ENCODE data around the gene FADS1. TPM values are rescaled to one million over a fixed set of nuclear protein-coding genes. Genes with fewer than 3 reads are reported as not detected.

Gene FADS1
- total and polyA plus RNA-seq, 2 of the 8 experiments (the other 6 are each of a cell fraction or from before 2014, with no cell fraction given), result 115 to 141 TPM

DNA sequence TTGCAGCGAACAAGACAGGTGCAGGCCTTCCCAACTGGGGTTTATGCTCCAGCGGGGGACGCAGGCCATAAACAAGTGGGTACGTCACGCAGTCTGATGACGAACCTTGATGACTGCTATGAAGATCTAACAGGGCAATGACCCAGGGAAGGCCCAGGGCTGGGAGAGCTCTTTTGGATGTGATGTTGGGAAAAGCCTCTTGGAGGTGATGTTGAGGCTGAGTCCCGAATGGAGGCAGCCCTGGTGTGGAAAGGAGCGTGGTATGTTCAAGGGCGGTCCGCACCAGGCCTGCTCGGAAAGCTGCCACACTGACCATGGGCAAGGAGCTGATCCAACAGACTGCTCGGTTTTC is 17.1 kb upstream of the FADS1 start (continued):
- TF ChIP-seq SIRT6 (IDR thresholded peaks at IDR 0.05; ENCODE audit: low read length) (no peak), PHF8 (conservative IDR thresholded peaks at IDR 0.05; ENCODE audit: low read depth, low read length) (no peak), POLR2A (IDR thresholded peaks at IDR 0.05; ENCODE audit: control extremely low read depth in 1 of 2, low read depth in 2 of 2, low read length in 2 of 2) (0 out of 3 replicates have a peak, but pooled peaks of 1 of the 2 experiments have one; percentile 9), RAD21 (IDR thresholded peaks at IDR 0.05 in 1 of 2, conservative IDR thresholded peaks at IDR 0.05 in 1 of 2; ENCODE audit: low read depth in 2 of 2, low read length in 2 of 2) (peak in 1 of 2 experiments; percentile 20; a peak in 1 of 4 replicates), CBX5 (IDR thresholded peaks at IDR 0.05; ENCODE audit: low read depth, low read length) (no peak), SP2 (IDR thresholded peaks at IDR 0.05; ENCODE audit: low read length) (no peak), SAP30 (IDR thresholded peaks at IDR 0.05; ENCODE audit: insufficient read depth, insufficient replicate concordance, low read length) (no peak)
- TF ChIP-seq, protein P1, sequence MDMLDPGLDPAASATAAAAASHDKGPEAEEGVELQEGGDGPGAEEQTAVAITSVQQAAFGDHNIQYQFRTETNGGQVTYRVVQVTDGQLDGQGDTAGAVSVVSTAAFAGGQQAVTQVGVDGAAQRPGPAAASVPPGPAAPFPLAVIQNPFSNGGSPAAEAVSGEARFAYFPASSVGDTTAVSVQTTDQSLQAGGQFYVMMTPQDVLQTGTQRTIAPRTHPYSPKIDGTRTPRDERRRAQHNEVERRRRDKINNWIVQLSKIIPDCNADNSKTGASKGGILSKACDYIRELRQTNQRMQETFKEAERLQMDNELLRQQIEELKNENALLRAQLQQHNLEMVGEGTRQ (IDR thresholded peaks at IDR 0.05; ENCODE audit: low read length), result no peak
